IMR-90 (cell line): Measurements from ENCODE around the gene MED13. TPM values are rescaled to one million over a fixed set of nuclear protein-coding genes. Genes with fewer than 3 reads are reported as not detected.

Experiments used
- ATAC-seq: fragments of 200-7000 bp; cut with Tn5 transposase; 2 replicates; pipeline ENCODE4 v1.9.1; 2020; ENCODE audit warnings: low read depth, mild to moderate bottlenecking, moderate library complexity
- BruUV-seq: library from RNA; stranded (reverse); fragments of 400-500 nt; replicated peaks from 2 replicates; lab custom pipeline; 2021; lab: Mats Ljungman, UMichigan
- CTCF ChIA-PET: fragments of 300-600 bp; formaldehyde crosslinking; extraction: SDS; loops from one replicate; lab custom pipeline; 2021; ENCODE audit warnings: antibody characterized with exemption; lab: Yijun Ruan, JAX
- POLR2A ChIA-PET: fragments of 300-600 bp; sonication (Branson Sonifier 250); formaldehyde crosslinking; loops from one replicate; lab custom pipeline; 2022; ENCODE audit warnings: antibody characterized with exemption; ENCODE audit not compliant: unreplicated experiment; lab: Charles Lee
- DNase-seq: peaks from one replicate; pipeline ENCODE4 v3.0.0; 2013
- H2AFZ ChIP-seq: replicated peaks from 2 replicates; pipeline ENCODE3; 2013; ENCODE audit warnings: low read length, mild to moderate bottlenecking; ENCODE audit not compliant: poor library complexity
- H2AK5ac ChIP-seq: 2 replicates; pipeline ENCODE4 v1.6.1; 2013; ENCODE audit warnings: low read depth, low read length, inconsistent platforms
- H2AK9ac ChIP-seq: replicated peaks from 2 replicates; pipeline ENCODE3; 2013; ENCODE audit warnings: mild to moderate bottlenecking, low read depth, low read length, moderate library complexity; ENCODE audit not compliant: poor library complexity
- H2BK120ac ChIP-seq: 2 replicates; pipeline ENCODE4 v1.6.1; 2013; ENCODE audit warnings: low read depth, low read length, inconsistent platforms
- H2BK15ac ChIP-seq: 3 replicates; pipeline ENCODE4 v1.6.1; 2013; ENCODE audit warnings: low read depth, low read length, inconsistent platforms
- H2BK20ac ChIP-seq: 2 replicates; pipeline ENCODE4 v1.6.1; 2013; ENCODE audit warnings: low read depth, mild to moderate bottlenecking, inconsistent platforms, low read length, moderate library complexity
- H2BK5ac ChIP-seq: 2 replicates; pipeline ENCODE4 v1.6.1; 2013; ENCODE audit warnings: mild to moderate bottlenecking, low read depth, low read length, inconsistent platforms; ENCODE audit not compliant: poor library complexity, severe bottlenecking
- H3K14ac ChIP-seq: replicated peaks from 2 replicates; pipeline ENCODE4 v1.6.1; 2013; ENCODE audit warnings: low read depth, low read length, inconsistent platforms
- H3K18ac ChIP-seq: 2 replicates; pipeline ENCODE4 v1.6.1; 2013; ENCODE audit warnings: low read depth, low read length, control low read depth
- H3K23ac ChIP-seq: 2 replicates; pipeline ENCODE4 v1.6.1; 2013; ENCODE audit warnings: low read depth, low read length, inconsistent platforms
- H3K27ac ChIP-seq: 2 replicates; pipeline ENCODE4 v1.5.1; 2013; ENCODE audit warnings: mild to moderate bottlenecking, control low read depth, low read length; ENCODE audit not compliant: insufficient read depth
- H3K27me3 ChIP-seq: 2 replicates; pipeline ENCODE4 v1.6.1; 2013; ENCODE audit warnings: low read length; ENCODE audit not compliant: control insufficient read depth, insufficient read depth
- H3K36me3 ChIP-seq: 2 replicates; pipeline ENCODE4 v1.6.1; 2013; ENCODE audit warnings: low read length, mixed read lengths; ENCODE audit not compliant: control insufficient read depth, insufficient read depth
- H3K4ac ChIP-seq: 2 replicates; pipeline ENCODE4 v1.6.1; 2013; ENCODE audit warnings: low read depth, low read length, inconsistent platforms
- H3K4me1 ChIP-seq: 2 replicates; pipeline ENCODE4 v1.6.1; 2013; ENCODE audit warnings: low read length, mixed read lengths; ENCODE audit not compliant: control insufficient read depth, insufficient read depth
- H3K4me2 ChIP-seq: 2 replicates; pipeline ENCODE4 v1.6.1; 2013; ENCODE audit warnings: low read depth, mild to moderate bottlenecking, control low read depth, low read length, moderate library complexity
- H3K4me3 ChIP-seq: 2 replicates; pipeline ENCODE4 v1.5.1; 2013; ENCODE audit warnings: low read depth, mild to moderate bottlenecking, control low read depth, low read length, moderate library complexity; ENCODE audit not compliant: insufficient read depth
- H3K56ac ChIP-seq: 2 replicates; pipeline ENCODE4 v1.6.1; 2013; ENCODE audit warnings: low read length, inconsistent platforms; ENCODE audit not compliant: insufficient read depth; ENCODE audit errors: extremely low read depth
- H3K79me1 ChIP-seq, 2 experiments: 2 replicates each; pipeline ENCODE4 v1.6.1; 2013; ENCODE audit warnings: low read length in 2 of 2, inconsistent platforms in 1 of 2, low read depth in 1 of 2
- H3K9ac ChIP-seq: 2 replicates; pipeline ENCODE4 v1.6.1; 2013; ENCODE audit warnings: low read depth, low read length, control low read depth
- H3K9me1 ChIP-seq: 2 replicates; pipeline ENCODE4 v1.6.1; 2013; ENCODE audit warnings: low read length, inconsistent platforms; ENCODE audit not compliant: insufficient read depth
- H3K9me3 ChIP-seq: 2 replicates; pipeline ENCODE4 v1.6.1; 2013; ENCODE audit warnings: low read length; ENCODE audit not compliant: control insufficient read depth, insufficient read depth
- H4K20me1 ChIP-seq: 2 replicates; pipeline ENCODE4 v1.6.1; 2013; ENCODE audit warnings: low read length, inconsistent platforms; ENCODE audit not compliant: insufficient read depth
- H4K5ac ChIP-seq: 2 replicates; pipeline ENCODE4 v1.6.1; 2013; ENCODE audit warnings: mild to moderate bottlenecking, low read depth, low read length, control low read depth
- H4K8ac ChIP-seq, 2 experiments: 2 replicates each; pipeline ENCODE4 v1.6.1; 2013; ENCODE audit warnings: low read depth in 2 of 2, low read length in 2 of 2, control low read depth in 1 of 2, inconsistent platforms in 1 of 2
- H4K91ac ChIP-seq: 2 replicates; pipeline ENCODE4 v1.6.1; 2013; ENCODE audit warnings: low read depth, low read length, inconsistent platforms; ENCODE audit not compliant: insufficient read depth
- BHLHE40 ChIP-seq: fragments of 150-350 bp; IDR thresholded peaks from 2 replicates; pipeline ENCODE4 v1.6.1; 2016; ENCODE audit warnings: mild to moderate bottlenecking, low read depth, low read length
- CHD1 ChIP-seq: IDR thresholded peaks from 2 replicates; pipeline ENCODE4 v1.6.1; 2012; ENCODE audit warnings: low read depth, low read length, improper control_type of control experiment
- FOS ChIP-seq: fragments of 150-350 bp; IDR thresholded peaks from 2 replicates; pipeline ENCODE4 v1.6.1; 2016; ENCODE audit warnings: low read depth, low read length
- MAFK ChIP-seq: IDR thresholded peaks from 2 replicates; pipeline ENCODE4 v1.6.1; 2012; ENCODE audit warnings: low read depth, low read length, improper control_type of control experiment
- MXI1 ChIP-seq: IDR thresholded peaks from 2 replicates; pipeline ENCODE4 v1.6.1; 2012; ENCODE audit warnings: low read depth, mild to moderate bottlenecking, low read length, moderate library complexity, borderline replicate concordance
- NFE2L2 ChIP-seq: fragments of 150-350 bp; IDR thresholded peaks from 2 replicates; pipeline ENCODE4 v1.6.1; 2016; ENCODE audit warnings: low read depth, mild to moderate bottlenecking, low read length
- RCOR1 ChIP-seq: IDR thresholded peaks from 2 replicates; pipeline ENCODE4 v1.6.1; 2012; ENCODE audit warnings: mild to moderate bottlenecking, low read length, improper control_type of control experiment; ENCODE audit not compliant: insufficient replicate concordance
- RFX5 ChIP-seq: IDR thresholded peaks from 2 replicates; pipeline ENCODE4 v1.8.0; 2012; ENCODE audit warnings: low read depth, mild to moderate bottlenecking, low read length, moderate library complexity
- SMC3 ChIP-seq: fragments of 150-350 bp; IDR thresholded peaks from 2 replicates; pipeline ENCODE4 v1.6.1; 2016; ENCODE audit warnings: low read depth, mild to moderate bottlenecking, antibody characterized with exemption, low read length, moderate library complexity
- WGBS, 2 experiments: methylation state at CpG; one replicate each; pipeline versions ENCODE4 v1.1.5 to v1.1.7; 2013; ENCODE audit warnings: missing lambda C conversion rate in 2 of 2; ENCODE audit not compliant: insufficient read length in 1 of 2; ENCODE audit errors: extremely low coverage in 2 of 2; 5-methylcytosine and 5-hydroxymethylcytosine counted together
- dilution Hi-C: fragments of 300-500 bp; cut with HindIII; formaldehyde crosslinking; loops from one replicate; pipeline ENCODE4 v1.14.3; 2018; ENCODE audit warnings: low sequenced_read_pairs; ENCODE audit not compliant: unreplicated experiment
- in situ Hi-C: fragments of 300-500 bp; cut with MboI; formaldehyde crosslinking; loops from 3 replicates; pipeline ENCODE4 v1.14.3; 2019; ENCODE audit warnings: low sequenced_read_pairs, inconsistent platforms, mixed read lengths
- intact Hi-C: fragments of 100-400 bp; cut with micrococcal nuclease; formaldehyde crosslinking; loops from 2 replicates; pipeline ENCODE4 v1.10.0; 2022
- polyA plus RNA-seq, 3 experiments: library from polyadenylated mRNA; depleted of rRNA; stranded (reverse); fragments of >200 nt; gene quantifications; 2 replicates each; pipeline ENCODE4 v1.2.3, GENCODE V29; 2012; ENCODE audit warnings: low replicate concordance in 1 of 3
- total RNA-seq: library from RNA; depleted of rRNA; stranded (reverse); fragments of >200 nt; gene quantifications from 2 replicates; pipeline ENCODE4 v1.2.3, GENCODE V29; 2012
- TF ChIP-seq, protein P1 (sequence below): conservative IDR thresholded peaks from 2 replicates; pipeline ENCODE4 v1.5.1; 2012; ENCODE audit warnings: mild to moderate bottlenecking, low read depth, low read length, improper control_type of control experiment
- TF ChIP-seq, protein P2 (sequence below): fragments of 150-350 bp; IDR thresholded peaks from 2 replicates; pipeline ENCODE4 v1.6.1; 2017; ENCODE audit warnings: mild to moderate bottlenecking, antibody characterized with exemption, low read length, low read depth
- TF ChIP-seq, protein P3 (sequence below): fragments of 150-350 bp; IDR thresholded peaks from 2 replicates; pipeline ENCODE4 v1.6.1; 2016; ENCODE audit warnings: low read depth, mild to moderate bottlenecking, low read length, moderate library complexity, borderline replicate concordance

Gene MED13
- total and polyA plus RNA-seq, 2 of the 4 experiments (the other 2 are of a cell fraction) = 9.7 to 67.2 TPM

DNA sequence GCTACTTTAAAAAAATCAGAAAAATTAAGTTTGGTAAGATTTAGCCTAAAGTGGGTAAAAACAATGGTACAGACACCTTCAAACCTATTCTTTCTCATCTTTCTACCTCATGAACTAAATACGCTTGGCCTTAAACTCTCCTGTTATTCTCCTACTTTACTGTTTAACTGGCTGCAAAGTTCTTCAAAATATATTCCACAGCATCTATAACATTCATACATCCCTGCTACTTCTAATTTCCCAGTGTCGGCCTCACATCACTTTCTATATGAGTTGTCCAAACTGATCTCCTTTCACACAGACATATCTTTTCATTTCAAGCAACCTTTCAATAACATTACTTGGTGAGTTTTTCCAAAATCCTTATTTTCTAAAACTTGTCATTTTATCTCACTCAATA lies 64.0 kb downstream of the MED13 start:
- dilution Hi-C loops = no loop called here
- H4K8ac ChIP-seq = no peak overlapping the region
- H3K27ac ChIP-seq = no peak overlapping the region
- H3K27me3 ChIP-seq = no peaks in the 10 kb centered on the region
- ChIA-PET CTCF (no interaction called here), POLR2A (no interaction called here)
- peaks cover 1% of the 10 kb centered on the region; the same call in 1 of the 2 replicates for H3K9me1 ChIP-seq
- in situ Hi-C loops = no loop called here
- BruUV-seq = no TSS peak
- peaks cover 14% of the 10 kb centered on the region for H3K36me3 ChIP-seq
- H3K14ac ChIP-seq = no peak overlapping the region
- H2BK5ac ChIP-seq = no peak overlapping the region
- H3K9me3 ChIP-seq = no peaks in the 10 kb centered on the region
- ATAC-seq (no peak), DNase-seq (no peak)
- intact Hi-C loops = no loop called here
- H3K23ac ChIP-seq = no peak overlapping the region
- H3K4me2 ChIP-seq = no peak overlapping the region
- H3K79me1 ChIP-seq = peaks cover 21 to 43% of the 10 kb centered on the region in 2 experiments
- H3K18ac ChIP-seq = no peak overlapping the region
- no peak overlapping the region for H2BK20ac ChIP-seq
- H4K5ac ChIP-seq = no peak overlapping the region
- H2AFZ ChIP-seq = no peak overlapping the region
- H3K9ac ChIP-seq = no peak overlapping the region
- H2AK5ac ChIP-seq = no peak overlapping the region
- no peak overlapping the region for H2BK120ac ChIP-seq
- H3K4ac ChIP-seq = no peak overlapping the region
- H2BK15ac ChIP-seq = no peak overlapping the region
- no peak overlapping the region for H2AK9ac ChIP-seq
- no peak overlapping the region for H3K4me3 ChIP-seq
- WGBS, 2 experiments = 100% methylated on average over 2 of the region's 2 CpGs; no CpG with 5 or more reads in 1 of the 2 experiments
- H3K56ac ChIP-seq = no peak overlapping the region
- peaks cover 20% of the 10 kb centered on the region for H4K20me1 ChIP-seq
- TF ChIP-seq MAFK (no peak), FOS (no peak), NFE2L2 (no peak), CHD1 (no peak), RFX5 (no peak), RCOR1 (no peak), SMC3 (no peak), MXI1 (no peak), BHLHE40 (no peak)
- TF ChIP-seq, protein P1, sequence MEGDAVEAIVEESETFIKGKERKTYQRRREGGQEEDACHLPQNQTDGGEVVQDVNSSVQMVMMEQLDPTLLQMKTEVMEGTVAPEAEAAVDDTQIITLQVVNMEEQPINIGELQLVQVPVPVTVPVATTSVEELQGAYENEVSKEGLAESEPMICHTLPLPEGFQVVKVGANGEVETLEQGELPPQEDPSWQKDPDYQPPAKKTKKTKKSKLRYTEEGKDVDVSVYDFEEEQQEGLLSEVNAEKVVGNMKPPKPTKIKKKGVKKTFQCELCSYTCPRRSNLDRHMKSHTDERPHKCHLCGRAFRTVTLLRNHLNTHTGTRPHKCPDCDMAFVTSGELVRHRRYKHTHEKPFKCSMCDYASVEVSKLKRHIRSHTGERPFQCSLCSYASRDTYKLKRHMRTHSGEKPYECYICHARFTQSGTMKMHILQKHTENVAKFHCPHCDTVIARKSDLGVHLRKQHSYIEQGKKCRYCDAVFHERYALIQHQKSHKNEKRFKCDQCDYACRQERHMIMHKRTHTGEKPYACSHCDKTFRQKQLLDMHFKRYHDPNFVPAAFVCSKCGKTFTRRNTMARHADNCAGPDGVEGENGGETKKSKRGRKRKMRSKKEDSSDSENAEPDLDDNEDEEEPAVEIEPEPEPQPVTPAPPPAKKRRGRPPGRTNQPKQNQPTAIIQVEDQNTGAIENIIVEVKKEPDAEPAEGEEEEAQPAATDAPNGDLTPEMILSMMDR = no peak
- TF ChIP-seq, protein P2, sequence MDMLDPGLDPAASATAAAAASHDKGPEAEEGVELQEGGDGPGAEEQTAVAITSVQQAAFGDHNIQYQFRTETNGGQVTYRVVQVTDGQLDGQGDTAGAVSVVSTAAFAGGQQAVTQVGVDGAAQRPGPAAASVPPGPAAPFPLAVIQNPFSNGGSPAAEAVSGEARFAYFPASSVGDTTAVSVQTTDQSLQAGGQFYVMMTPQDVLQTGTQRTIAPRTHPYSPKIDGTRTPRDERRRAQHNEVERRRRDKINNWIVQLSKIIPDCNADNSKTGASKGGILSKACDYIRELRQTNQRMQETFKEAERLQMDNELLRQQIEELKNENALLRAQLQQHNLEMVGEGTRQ = no peak
- TF ChIP-seq, protein P3, sequence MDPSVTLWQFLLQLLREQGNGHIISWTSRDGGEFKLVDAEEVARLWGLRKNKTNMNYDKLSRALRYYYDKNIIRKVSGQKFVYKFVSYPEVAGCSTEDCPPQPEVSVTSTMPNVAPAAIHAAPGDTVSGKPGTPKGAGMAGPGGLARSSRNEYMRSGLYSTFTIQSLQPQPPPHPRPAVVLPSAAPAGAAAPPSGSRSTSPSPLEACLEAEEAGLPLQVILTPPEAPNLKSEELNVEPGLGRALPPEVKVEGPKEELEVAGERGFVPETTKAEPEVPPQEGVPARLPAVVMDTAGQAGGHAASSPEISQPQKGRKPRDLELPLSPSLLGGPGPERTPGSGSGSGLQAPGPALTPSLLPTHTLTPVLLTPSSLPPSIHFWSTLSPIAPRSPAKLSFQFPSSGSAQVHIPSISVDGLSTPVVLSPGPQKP = no peak
- no peaks in the 10 kb centered on the region for H3K4me1 ChIP-seq
- no peak overlapping the region for H4K91ac ChIP-seq
